K562 (cell line): ENCODE results near the gene EIF2S1. TPM values are rescaled to one million over a fixed set of nuclear protein-coding genes. Genes with fewer than 3 reads are reported as not detected.

Experiments used
- ATF2 ChIP-seq: sonication (generic); formaldehyde crosslinking; IDR thresholded peaks from 2 replicates; pipeline ENCODE4 v1.8.1; 2022; ENCODE audit warnings: missing genetic modification reagents
- ATF7 ChIP-seq: fragments of 450-650 bp; IDR thresholded peaks from 2 replicates; pipeline ENCODE4 v1.7.1; 2014; ENCODE audit warnings: mild to moderate bottlenecking, moderate library complexity
- CUX1 ChIP-seq: fragments of 200-800 bp; sonication (Bioruptor generic); IDR thresholded peaks from 2 replicates; pipeline ENCODE4 v1.6.1; 2016; ENCODE audit warnings: missing genetic modification characterization, missing compliant biosample characterization
- EP400 ChIP-seq: fragments of 450-650 bp; IDR thresholded peaks from 2 replicates; pipeline ENCODE4 v1.6.1; 2017; ENCODE audit warnings: antibody characterized with exemption, mild to moderate bottlenecking, moderate library complexity
- HES1 ChIP-seq: fragments of 450-650 bp; IDR thresholded peaks from 2 replicates; pipeline ENCODE4 v1.6.1; 2016; ENCODE audit warnings: low read depth, mild to moderate bottlenecking, moderate library complexity
- NR2C1 ChIP-seq, 2 experiments: fragments of 450-650 bp; IDR thresholded peaks; 2 replicates each; pipeline ENCODE4 v1.6.1; 2017; ENCODE audit warnings: mild to moderate bottlenecking in 2 of 2, antibody characterized with exemption in 1 of 2, inconsistent platforms in 1 of 2, missing compliant biosample characterization in 1 of 2, missing genetic modification characterization in 1 of 2
- PCBP1 ChIP-seq: fragments of 200-400 bp; formaldehyde crosslinking; IDR thresholded peaks from 2 replicates; pipeline ENCODE4 v1.6.1; 2018; ENCODE audit warnings: mild to moderate bottlenecking, low read depth, low read length; ENCODE audit not compliant: poor library complexity, severe bottlenecking
- RBM17 ChIP-seq: fragments of 200-400 bp; formaldehyde crosslinking; IDR thresholded peaks from 2 replicates; pipeline ENCODE4 v1.6.1; 2017; ENCODE audit warnings: low read depth, mild to moderate bottlenecking, low read length, borderline replicate concordance
- SUPT5H ChIP-seq: fragments of 450-650 bp; IDR thresholded peaks from 2 replicates; pipeline ENCODE4 v1.6.1; 2016
- TFAP4 ChIP-seq: sonication (generic); formaldehyde crosslinking; IDR thresholded peaks from 2 replicates; pipeline ENCODE4 v1.8.0; 2022; ENCODE audit warnings: missing genetic modification reagents, mild to moderate bottlenecking, moderate library complexity, borderline replicate concordance
- ZFP36 ChIP-seq: fragments of 150-350 bp; IDR thresholded peaks from 2 replicates; pipeline ENCODE4 v1.6.1; 2018; ENCODE audit warnings: low read length, low read depth; ENCODE audit not compliant: partially characterized antibody
- ZNF354B ChIP-seq: fragments of 250-450 bp; sonication (Bioruptor Pico); IDR thresholded peaks from 2 replicates; pipeline ENCODE4 v1.4.0; 2020
- ZNF77 ChIP-seq: fragments of 250-450 bp; sonication (Bioruptor Pico); IDR thresholded peaks from 2 replicates; pipeline ENCODE4 v1.5.0; 2020
- ZNF785 ChIP-seq: fragments of 250-450 bp; sonication (Bioruptor Pico); IDR thresholded peaks from 2 replicates; pipeline ENCODE4 v1.4.0; 2020; ENCODE audit warnings: mild to moderate bottlenecking
- ZNF830 ChIP-seq: fragments of 250-450 bp; sonication (Bioruptor Pico); IDR thresholded peaks from 2 replicates; pipeline ENCODE4 v1.5.0; 2021; ENCODE audit warnings: mild to moderate bottlenecking
- polyA plus RNA-seq, 8 experiments: library from polyadenylated mRNA; depleted of rRNA in 4 of 8; stranded (reverse) in 5 of 8; unstranded in 3 of 8; fragments of >200 nt; fragmentation: Nextera tagmentation in 2 of 8; fragmentation: Illumina TruSeq in 1 of 8; extraction: Ambion mirVana in 2 of 8; extraction: Trizol in 1 of 8; gene quantifications; 2 replicates each; pipeline versions ENCODE4 v1.2.1 to v1.2.3, GENCODE V29; 2011 to 2014; ENCODE audit warnings: inconsistent platforms in 1 of 8, missing spikeins in 1 of 8
- total RNA-seq, 7 experiments: library from RNA; depleted of rRNA in 6 of 7; stranded (reverse); fragments of >200 nt in 6 of 7; fragmentation: Illumina TruSeq in 2 of 7; extraction: Trizol in 2 of 7; gene quantifications; 2 replicates each; pipeline versions ENCODE4 v1.2.1 to v1.2.3, GENCODE V29; 2011 to 2021; ENCODE audit warnings: low replicate concordance in 1 of 7
- TF ChIP-seq, protein P1 (sequence below): fragments of 150-350 bp; IDR thresholded peaks from 2 replicates; pipeline ENCODE4 v1.6.1; 2014; ENCODE audit warnings: low read depth, mild to moderate bottlenecking, low read length, borderline replicate concordance

EIF2S1 gene
- total and polyA plus RNA-seq, 9 of the 15 experiments (the other 6 are each of a cell fraction or from before 2014, with no cell fraction given) = 216 to 1,018 (median 332) TPM

DNA sequence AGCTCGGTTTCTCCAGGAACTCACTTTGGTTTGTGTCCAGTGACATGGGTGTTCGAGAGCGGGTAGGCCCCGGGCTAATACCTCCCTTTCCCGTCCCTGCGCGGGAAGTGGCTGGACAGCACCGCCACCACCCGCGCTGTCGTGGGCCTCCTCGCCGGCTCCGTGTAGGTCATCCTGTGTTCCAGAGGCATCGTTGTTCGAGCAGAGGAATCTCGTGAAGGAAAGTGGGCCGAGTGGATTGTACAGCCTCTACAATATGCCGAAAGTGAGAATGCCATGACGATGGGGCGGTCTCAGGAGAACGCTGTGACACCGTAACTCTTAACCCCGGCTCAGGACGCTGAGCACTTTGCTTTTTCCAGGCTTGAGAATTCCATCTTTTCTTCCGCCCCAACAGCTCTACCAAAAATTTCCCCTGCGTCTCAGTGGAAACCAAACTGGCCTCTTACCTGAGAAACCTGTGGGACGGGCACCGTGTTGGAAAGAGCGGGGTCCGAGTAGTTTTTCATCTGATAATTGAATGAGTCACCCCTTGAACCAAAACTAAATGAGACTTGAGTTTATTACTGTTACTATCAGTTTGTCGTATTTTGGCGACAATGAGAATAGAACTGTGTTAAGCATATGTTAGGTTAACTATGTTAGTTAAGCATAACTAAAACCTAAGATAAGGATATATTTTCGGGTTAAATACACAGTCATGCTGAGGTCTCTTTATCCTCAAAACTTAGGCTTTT lies 510 bp downstream of the EIF2S1 start (continued):
- TF ChIP-seq, protein P1, sequence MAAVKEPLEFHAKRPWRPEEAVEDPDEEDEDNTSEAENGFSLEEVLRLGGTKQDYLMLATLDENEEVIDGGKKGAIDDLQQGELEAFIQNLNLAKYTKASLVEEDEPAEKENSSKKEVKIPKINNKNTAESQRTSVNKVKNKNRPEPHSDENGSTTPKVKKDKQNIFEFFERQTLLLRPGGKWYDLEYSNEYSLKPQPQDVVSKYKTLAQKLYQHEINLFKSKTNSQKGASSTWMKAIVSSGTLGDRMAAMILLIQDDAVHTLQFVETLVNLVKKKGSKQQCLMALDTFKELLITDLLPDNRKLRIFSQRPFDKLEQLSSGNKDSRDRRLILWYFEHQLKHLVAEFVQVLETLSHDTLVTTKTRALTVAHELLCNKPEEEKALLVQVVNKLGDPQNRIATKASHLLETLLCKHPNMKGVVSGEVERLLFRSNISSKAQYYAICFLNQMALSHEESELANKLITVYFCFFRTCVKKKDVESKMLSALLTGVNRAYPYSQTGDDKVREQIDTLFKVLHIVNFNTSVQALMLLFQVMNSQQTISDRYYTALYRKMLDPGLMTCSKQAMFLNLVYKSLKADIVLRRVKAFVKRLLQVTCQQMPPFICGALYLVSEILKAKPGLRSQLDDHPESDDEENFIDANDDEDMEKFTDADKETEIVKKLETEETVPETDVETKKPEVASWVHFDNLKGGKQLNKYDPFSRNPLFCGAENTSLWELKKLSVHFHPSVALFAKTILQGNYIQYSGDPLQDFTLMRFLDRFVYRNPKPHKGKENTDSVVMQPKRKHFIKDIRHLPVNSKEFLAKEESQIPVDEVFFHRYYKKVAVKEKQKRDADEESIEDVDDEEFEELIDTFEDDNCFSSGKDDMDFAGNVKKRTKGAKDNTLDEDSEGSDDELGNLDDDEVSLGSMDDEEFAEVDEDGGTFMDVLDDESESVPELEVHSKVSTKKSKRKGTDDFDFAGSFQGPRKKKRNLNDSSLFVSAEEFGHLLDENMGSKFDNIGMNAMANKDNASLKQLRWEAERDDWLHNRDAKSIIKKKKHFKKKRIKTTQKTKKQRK = no peak
- TF ChIP-seq ATF2 (CRISPR knock-in tag) (no peak), RBM17 (no peak), TFAP4 (CRISPR knock-in tag) (no peak), ZNF77 (CRISPR knock-in tag) (no peak), ATF7 (no peak), CUX1 (no peak), ZNF354B (CRISPR knock-in tag) (no peak), ZFP36 (no peak), SUPT5H (no peak), PCBP1 (no peak), HES1 (no peak), ZNF785 (no peak), NR2C1 (IDR thresholded peaks at IDR 0.05) (no peak), NR2C1 (tag; IDR thresholded peaks at IDR 0.05) (no peak), EP400 (no peak), ZNF830 (CRISPR knock-in tag) (no peak)
